ENCODE measurements around the gene TMEM123. TPM values are rescaled to one million over a fixed set of nuclear protein-coding genes. Genes with fewer than 3 reads are reported as not detected.

The TMEM123 gene
- polyA plus RNA-seq, 3 donors = 68.7 to 368 (median 263) TPM

- H3K9me3 Mint-ChIP-seq = peaks cover 0 to 2% (median 0%) of the 10 kb centered on the region in 7 donors
- H3K27me3 Mint-ChIP-seq (ENCODE audit: low read depth in 3 of 3) = peaks cover 0 to 1% (median 0%) of the 10 kb centered on the region in 3 donors
- DNase-seq = no peak
- H3K4me3 Mint-ChIP-seq = no peak overlapping the region
- no peak for TF ChIP-seq CTCF (IDR thresholded peaks at IDR 0.05)
- H3K27ac Mint-ChIP-seq = no peak overlapping the region
- Histone ChIP-seq H3K9ac (ENCODE audit: insufficient read depth, low read length, poor library complexity, severe bottlenecking) (no peak overlapping the region), H3K4me2 (replicated peaks; ENCODE audit: extremely low read depth, low read length, poor library complexity, severe bottlenecking) (no peak overlapping the region), H2AFZ (ENCODE audit: insufficient read depth, low read depth, low read length, poor library complexity, severe bottlenecking) (no peak overlapping the region), H3K4me1 (ENCODE audit: control insufficient read depth in 1 of 2, insufficient read depth in 2 of 2, low read length in 2 of 2) (peaks cover 10 to 19% of the 10 kb centered on the region in 2 donors), H3K27me3 (ENCODE audit: control insufficient read depth in 2 of 2, insufficient read depth in 2 of 2, low read length in 2 of 2) (no peaks in the 10 kb centered on the region), H3K36me3 (replicated peaks in 1 of 2; ENCODE audit: control insufficient read depth in 1 of 2, insufficient read depth in 2 of 2, low read length in 2 of 2) (peaks cover 0 to 30% of the 10 kb centered on the region in 2 donors), H3K9me3 (replicated peaks in 1 of 2; ENCODE audit: control insufficient read depth in 1 of 2, insufficient read depth in 1 of 2, low read length in 2 of 2) (no peaks in the 10 kb centered on the region), H3K27ac (ENCODE audit: low read depth in 1 of 2, low read length in 2 of 2) (no peak overlapping the region), H3K79me2 (ENCODE audit: insufficient read depth, low read length) (peaks cover 80% of the 10 kb centered on the region), H4K20me1 (ENCODE audit: insufficient read depth, low read length) (peaks cover 98% of the 10 kb centered on the region), H3K4me3 (replicated peaks in 1 of 3; ENCODE audit: low read depth in 2 of 3, low read length in 3 of 3) (no peak overlapping the region)
- H3K4me1 Mint-ChIP-seq = peaks cover 18% of the 10 kb centered on the region
- WGBS (ENCODE audit: insufficient coverage) = no CpG with 5 or more reads among the region's 1 CpG
- peaks cover 10 to 38% of the 10 kb centered on the region in 2 donors for H3K36me3 Mint-ChIP-seq
- intact Hi-C loops (cut with micrococcal nuclease) = no loop called here
Measured at GRCh38 chr11:102423936-102424335, 28.6 kb downstream of the TMEM123 start.

- no peak overlapping the region for H3K27ac ChIP-seq (ENCODE audit: low read depth in 1 of 2, low read length in 2 of 2)
- H3K4me2 ChIP-seq (replicated peaks; ENCODE audit: extremely low read depth, low read length, poor library complexity, severe bottlenecking) = no peak overlapping the region
- H3K79me2 ChIP-seq (ENCODE audit: insufficient read depth, low read length) = peaks cover 82% of the 10 kb centered on the region
Measured at GRCh38 chr11:102422817-102423712, 29.5 kb downstream of the TMEM123 start.

More at GRCh38 chr11:102422817-102423712, 29.5 kb downstream of the TMEM123 start:
- peaks cover 0 to 35% of the 10 kb centered on the region in 2 donors for H3K36me3 ChIP-seq (replicated peaks in 1 of 2; ENCODE audit: control insufficient read depth in 1 of 2, insufficient read depth in 2 of 2, low read length in 2 of 2)
- H3K4me1 ChIP-seq (ENCODE audit: control insufficient read depth in 1 of 2, insufficient read depth in 2 of 2, low read length in 2 of 2) = peaks cover 10 to 15% of the 10 kb centered on the region in 2 donors
- no peak overlapping the region for H3K9ac ChIP-seq (ENCODE audit: insufficient read depth, low read length, poor library complexity, severe bottlenecking)
- no peak overlapping the region for H2AFZ ChIP-seq (ENCODE audit: insufficient read depth, low read depth, low read length, poor library complexity, severe bottlenecking)
- Mint-ChIP-seq H3K4me1 (peaks cover 14% of the 10 kb centered on the region), H3K36me3 (peaks cover 11 to 41% of the 10 kb centered on the region in 2 donors), H3K27me3 (ENCODE audit: low read depth in 3 of 3) (peaks cover 0 to 1% (median 0%) of the 10 kb centered on the region in 3 donors), H3K27ac (no peak overlapping the region), H3K4me3 (no peak overlapping the region), H3K9me3 (peaks cover 0 to 2% (median 0%) of the 10 kb centered on the region in 7 donors)
- no peak for DNase-seq
- TF ChIP-seq CTCF (IDR thresholded peaks at IDR 0.05) = no peak
- intact Hi-C loops (cut with micrococcal nuclease) = no loop called here
- no CpG with 5 or more reads among the region's 4 CpGs for WGBS (ENCODE audit: insufficient coverage)
- no peaks in the 10 kb centered on the region for H3K9me3 ChIP-seq (replicated peaks in 1 of 2; ENCODE audit: control insufficient read depth in 1 of 2, insufficient read depth in 1 of 2, low read length in 2 of 2)
- H3K27me3 ChIP-seq (ENCODE audit: control insufficient read depth in 2 of 2, insufficient read depth in 2 of 2, low read length in 2 of 2) = no peaks in the 10 kb centered on the region
- H3K4me3 ChIP-seq (replicated peaks in 1 of 3; ENCODE audit: low read depth in 2 of 3, low read length in 3 of 3) = no peak overlapping the region
- peaks cover 98% of the 10 kb centered on the region for H4K20me1 ChIP-seq (ENCODE audit: insufficient read depth, low read length)

All from CD14-positive monocyte (primary cell).